Smooth muscle cell (in vitro differentiated cells): ENCODE results near the gene ITGB8. TPM values are rescaled to one million over a fixed set of nuclear protein-coding genes. Genes with fewer than 3 reads are reported as not detected.

Experiments
- DNase-seq: peaks from one replicate; lab custom pipeline; 2025; ENCODE audit not compliant: unreplicated experiment; lab: John Stamatoyannopoulos, UW
- H2AFZ ChIP-seq: fragments of 200-600 bp; sonication (generic); 2 replicates; pipeline ENCODE4 v1.6.0; 2016; ENCODE audit warnings: antibody characterized with exemption, low read depth, mild to moderate bottlenecking
- H3F3A ChIP-seq: fragments of 200-600 bp; sonication (generic); 2 replicates; pipeline ENCODE4 v1.6.0; 2017; ENCODE audit warnings: antibody characterized with exemption, low read depth
- H3K27ac ChIP-seq: fragments of 200-600 bp; sonication (generic); 2 replicates; pipeline ENCODE4 v1.5.1; 2016; ENCODE audit warnings: low read depth, mild to moderate bottlenecking
- H3K27me3 ChIP-seq: fragments of 200-600 bp; sonication (generic); 2 replicates; pipeline ENCODE4 v1.6.1; 2016; ENCODE audit warnings: low read depth, mild to moderate bottlenecking
- H3K36me3 ChIP-seq: fragments of 200-600 bp; sonication (generic); 2 replicates; pipeline ENCODE4 v1.5.1; 2016; ENCODE audit warnings: low read depth
- H3K4me1 ChIP-seq: fragments of 200-600 bp; sonication (generic); 2 replicates; pipeline ENCODE4 v1.5.1; 2016; ENCODE audit warnings: low read depth
- H3K4me2 ChIP-seq: fragments of 200-600 bp; sonication (generic); 2 replicates; pipeline ENCODE4 v1.6.0; 2016; ENCODE audit warnings: mild to moderate bottlenecking
- H3K4me3 ChIP-seq: fragments of 200-600 bp; sonication (generic); 2 replicates; pipeline ENCODE4 v1.5.1; 2016; ENCODE audit warnings: mild to moderate bottlenecking
- H3K79me2 ChIP-seq: fragments of 200-600 bp; sonication (generic); 2 replicates; pipeline ENCODE4 v1.6.0; 2016; ENCODE audit warnings: low read depth, mild to moderate bottlenecking
- H3K9ac ChIP-seq: fragments of 200-600 bp; sonication (generic); 2 replicates; pipeline ENCODE4 v1.6.0; 2016; ENCODE audit warnings: low read depth
- H3K9me3 ChIP-seq: fragments of 200-600 bp; sonication (generic); replicated peaks from 2 replicates; pipeline ENCODE4 v1.5.1; 2016; ENCODE audit warnings: low read depth
- H4K20me1 ChIP-seq: fragments of 200-600 bp; sonication (generic); 2 replicates; pipeline ENCODE4 v1.6.0; 2016; ENCODE audit warnings: low read depth
- WGBS: methylation state at CpG from one replicate; pipeline ENCODE4 v1.1.7; 2016; ENCODE audit warnings: low lambda C conversion rate; 5-methylcytosine and 5-hydroxymethylcytosine counted together
- polyA plus RNA-seq: library from polyadenylated mRNA; unstranded; fragments of >200 nt; fragmentation: Nextera tagmentation; extraction: Ambion mirVana; gene quantifications from 2 replicates; pipeline ENCODE4 v1.2.1, GENCODE V29; 2016
- total RNA-seq: library from RNA; depleted of rRNA; stranded (reverse); fragments of >200 nt; gene quantifications from 2 replicates; pipeline ENCODE4 v1.2.3, GENCODE V29; 2014
- TF ChIP-seq, protein P1 (sequence below): fragments of 200-600 bp; sonication (generic); IDR thresholded peaks from 2 replicates; pipeline ENCODE4 v1.5.1; 2017; ENCODE audit warnings: borderline replicate concordance, mild to moderate bottlenecking, antibody characterized with exemption; ENCODE audit not compliant: insufficient read depth, poor library complexity, severe bottlenecking

ITGB8 gene
- total and polyA plus RNA-seq, 2 experiments from 2014 or later = 0.38 to 10.2 TPM

DNA sequence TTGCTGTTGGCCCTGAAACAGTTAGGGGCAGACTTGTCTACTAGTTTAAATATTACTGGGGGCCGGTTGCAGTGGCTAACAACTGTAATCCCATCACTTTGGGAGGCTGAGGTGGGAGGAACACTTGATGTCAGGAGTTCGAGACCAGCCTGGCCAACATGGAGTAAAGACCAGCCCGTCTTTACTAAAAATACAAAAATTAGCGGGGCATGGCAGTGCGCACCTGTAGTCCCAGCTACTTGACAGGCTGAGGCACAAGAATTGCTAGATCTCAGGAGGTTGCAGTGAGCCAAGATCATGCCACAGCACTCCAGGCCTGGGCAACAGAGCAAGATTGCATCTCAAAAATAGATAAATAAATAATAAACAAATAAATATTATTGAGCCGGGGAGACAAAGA is 7.6 kb downstream of the ITGB8 start:
- peaks cover 12% of the 10 kb centered on the region for H3K4me1 ChIP-seq
- no peaks in the 10 kb centered on the region for H3K27me3 ChIP-seq
- no peaks in the 10 kb centered on the region for H4K20me1 ChIP-seq
- H3K9ac ChIP-seq = no peak overlapping the region
- H3K27ac ChIP-seq = no peak overlapping the region
- no peaks in the 10 kb centered on the region for H3F3A ChIP-seq
- no peak overlapping the region for H3K4me2 ChIP-seq
- DNase-seq = no peak
- no peaks in the 10 kb centered on the region for H3K36me3 ChIP-seq
- TF ChIP-seq, protein P1, sequence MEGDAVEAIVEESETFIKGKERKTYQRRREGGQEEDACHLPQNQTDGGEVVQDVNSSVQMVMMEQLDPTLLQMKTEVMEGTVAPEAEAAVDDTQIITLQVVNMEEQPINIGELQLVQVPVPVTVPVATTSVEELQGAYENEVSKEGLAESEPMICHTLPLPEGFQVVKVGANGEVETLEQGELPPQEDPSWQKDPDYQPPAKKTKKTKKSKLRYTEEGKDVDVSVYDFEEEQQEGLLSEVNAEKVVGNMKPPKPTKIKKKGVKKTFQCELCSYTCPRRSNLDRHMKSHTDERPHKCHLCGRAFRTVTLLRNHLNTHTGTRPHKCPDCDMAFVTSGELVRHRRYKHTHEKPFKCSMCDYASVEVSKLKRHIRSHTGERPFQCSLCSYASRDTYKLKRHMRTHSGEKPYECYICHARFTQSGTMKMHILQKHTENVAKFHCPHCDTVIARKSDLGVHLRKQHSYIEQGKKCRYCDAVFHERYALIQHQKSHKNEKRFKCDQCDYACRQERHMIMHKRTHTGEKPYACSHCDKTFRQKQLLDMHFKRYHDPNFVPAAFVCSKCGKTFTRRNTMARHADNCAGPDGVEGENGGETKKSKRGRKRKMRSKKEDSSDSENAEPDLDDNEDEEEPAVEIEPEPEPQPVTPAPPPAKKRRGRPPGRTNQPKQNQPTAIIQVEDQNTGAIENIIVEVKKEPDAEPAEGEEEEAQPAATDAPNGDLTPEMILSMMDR = no peak
- no peaks in the 10 kb centered on the region for H3K9me3 ChIP-seq
- no peak overlapping the region for H2AFZ ChIP-seq
- no peaks in the 10 kb centered on the region for H3K79me2 ChIP-seq
- WGBS = 96% methylated on average over 6 of the region's 6 CpGs
- H3K4me3 ChIP-seq = no peak overlapping the region

DNA sequence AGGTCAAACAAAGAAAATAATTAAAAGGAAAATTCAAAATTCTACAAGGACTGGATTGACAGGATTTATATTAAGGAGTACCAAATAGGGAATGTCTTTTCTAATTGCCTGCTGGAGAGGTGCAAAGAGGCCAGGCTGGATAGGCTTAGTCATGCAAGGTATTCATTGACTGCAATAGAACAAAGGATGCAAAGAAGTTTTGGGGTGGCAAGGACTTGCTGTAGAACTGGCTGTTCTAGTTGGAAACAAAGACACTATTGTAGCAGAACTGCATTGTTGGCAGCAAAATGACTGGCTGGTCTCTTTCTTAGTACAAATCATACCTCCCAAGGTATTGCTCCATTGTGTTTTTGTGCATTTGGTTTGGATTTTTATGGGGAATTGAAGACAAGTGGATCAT is 10.1 kb downstream of the ITGB8 start:
- Histone ChIP-seq H3K36me3 (no peaks in the 10 kb centered on the region), H3K4me3 (no peak overlapping the region), H3K9ac (peak overlapping the region; percentile 48), H3K27ac (peak overlapping the region; percentile 93), H3K9me3 (no peaks in the 10 kb centered on the region), H3K4me2 (peak overlapping the region; percentile 13), H3K27me3 (no peaks in the 10 kb centered on the region), H4K20me1 (no peaks in the 10 kb centered on the region), H3F3A (no peaks in the 10 kb centered on the region), H3K79me2 (no peaks in the 10 kb centered on the region), H2AFZ (no peak overlapping the region), H3K4me1 (peaks cover 12% of the 10 kb centered on the region)
- TF ChIP-seq, protein P1 = no peak
- no peak for DNase-seq

DNA sequence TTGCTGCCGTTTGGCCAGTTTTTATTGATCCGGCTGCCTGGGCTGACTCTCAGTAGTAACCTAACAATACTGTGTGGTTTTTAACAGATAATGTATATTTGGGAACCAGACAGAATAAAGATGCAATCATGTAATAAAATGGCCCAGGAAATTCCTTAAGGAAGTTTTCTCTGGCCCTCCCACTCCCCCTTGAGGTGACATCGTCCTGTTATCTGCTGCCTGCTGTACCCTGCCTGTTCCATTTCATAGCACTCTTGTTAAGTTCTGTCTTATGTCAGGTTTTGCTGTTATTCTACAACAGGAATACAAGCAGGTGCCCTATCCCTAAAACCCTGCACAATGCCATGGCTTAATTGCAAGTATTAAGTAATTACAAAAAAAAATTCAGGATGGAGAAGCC is 12.5 kb downstream of the ITGB8 start:
- Histone ChIP-seq H3K79me2 (no peaks in the 10 kb centered on the region), H3K27me3 (no peaks in the 10 kb centered on the region), H3F3A (no peaks in the 10 kb centered on the region), H3K9ac (no peak overlapping the region), H4K20me1 (no peaks in the 10 kb centered on the region), H3K4me1 (peaks cover 12% of the 10 kb centered on the region), H2AFZ (no peak overlapping the region), H3K4me2 (no peak overlapping the region), H3K9me3 (no peaks in the 10 kb centered on the region), H3K27ac (no peak overlapping the region), H3K4me3 (no peak overlapping the region), H3K36me3 (no peaks in the 10 kb centered on the region)
- TF ChIP-seq, protein P1 = peak; percentile 19
- 51% methylated on average over 3 of the region's 3 CpGs for WGBS
- DNase-seq = no peak

DNA sequence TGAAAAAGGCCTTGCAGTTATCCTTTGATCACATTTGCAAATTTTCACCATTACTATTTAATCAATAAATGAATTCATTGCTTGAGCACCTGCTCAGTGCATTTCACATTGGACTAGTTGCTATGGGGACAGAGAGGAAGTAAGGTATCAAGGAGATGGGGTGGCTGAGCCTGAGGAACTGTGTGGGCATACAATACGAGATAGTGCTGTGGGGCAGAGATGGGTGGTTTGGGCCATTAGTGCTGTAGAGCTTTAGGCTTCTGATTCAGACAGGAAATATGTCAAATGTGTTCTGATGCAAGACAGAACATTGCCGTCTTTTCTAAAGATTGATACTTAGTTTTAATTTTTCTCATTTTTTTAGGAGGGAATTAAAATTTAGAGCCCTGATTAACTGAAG is 13.2 kb downstream of the ITGB8 start:
- H3K4me2 ChIP-seq = no peak overlapping the region
- TF ChIP-seq, protein P1 = no peak
- H3K27me3 ChIP-seq = no peaks in the 10 kb centered on the region
- WGBS = 37% methylated on average over 2 of the region's 2 CpGs
- H3K4me3 ChIP-seq = no peak overlapping the region
- H4K20me1 ChIP-seq = no peaks in the 10 kb centered on the region
- H3K4me1 ChIP-seq = peaks cover 12% of the 10 kb centered on the region
- H3K9ac ChIP-seq = no peak overlapping the region
- no peaks in the 10 kb centered on the region for H3F3A ChIP-seq
- peak overlapping the region; percentile 24 for H3K27ac ChIP-seq
- H3K9me3 ChIP-seq = no peaks in the 10 kb centered on the region
- H3K79me2 ChIP-seq = no peaks in the 10 kb centered on the region
- H2AFZ ChIP-seq = no peak overlapping the region
- H3K36me3 ChIP-seq = no peaks in the 10 kb centered on the region
- no peak for DNase-seq
